ENCODE results near the gene NR0B2.
"Not testable (repeated sequence)": the region's sequence is repeated elsewhere in the genome, so short reads cannot be mapped to it uniquely, and the experiment has no call there.

Gene NR0B2

GRCh38 chr1:26888231-26888630, 25.5 kb downstream of the NR0B2 start:
- DNase-seq: no peak

- peak; percentile 44 for DNase-seq
These were observed 26.6 kb downstream of the NR0B2 start for GRCh38 chr1:26887125-26887524.

- DNase-seq: no peak
These were observed 30.9 kb downstream of the NR0B2 start for GRCh38 chr1:26882696-26883463.

- not testable (repeated sequence) for DNase-seq
These were observed 32.2 kb downstream of the NR0B2 start for GRCh38 chr1:26881611-26882010.

GRCh38 chr1:26879793-26880192, 34.0 kb downstream of the NR0B2 start:
- DNase-seq: no peak

- DNase-seq: no peak
These were observed 36.4 kb downstream of the NR0B2 start for GRCh38 chr1:26877326-26877725.

- no peak for DNase-seq
These were observed 38.9 kb downstream of the NR0B2 start for GRCh38 chr1:26874896-26875295.

GRCh38 chr1:26873097-26873496, 40.7 kb downstream of the NR0B2 start:
- DNase-seq: not testable (repeated sequence)

GRCh38 chr1:26864610-26865480, 48.9 kb downstream of the NR0B2 start:
- peak; percentile 97 for DNase-seq

GRCh38 chr1:26863685-26864077, 50.1 kb downstream of the NR0B2 start:
- DNase-seq: no peak

GRCh38 chr1:26862781-26863684, 50.7 kb downstream of the NR0B2 start, which contains the start of gene SFN:
Gene SFN, plus strand, starts transcription at chr1:26863149. Its CDS starts 64 bp downstream, at chr1:26863213.
- DNase-seq: peak; percentile 58

GRCh38 chr1:26861889-26862378, 51.8 kb downstream of the NR0B2 start:
- no peak for DNase-seq
